Measurements from ENCODE around the gene TNXB.
"Not testable (repeated sequence)": the region's sequence is repeated elsewhere in the genome, so short reads cannot be mapped to it uniquely, and the experiment has no call there.

TNXB gene

DNA sequence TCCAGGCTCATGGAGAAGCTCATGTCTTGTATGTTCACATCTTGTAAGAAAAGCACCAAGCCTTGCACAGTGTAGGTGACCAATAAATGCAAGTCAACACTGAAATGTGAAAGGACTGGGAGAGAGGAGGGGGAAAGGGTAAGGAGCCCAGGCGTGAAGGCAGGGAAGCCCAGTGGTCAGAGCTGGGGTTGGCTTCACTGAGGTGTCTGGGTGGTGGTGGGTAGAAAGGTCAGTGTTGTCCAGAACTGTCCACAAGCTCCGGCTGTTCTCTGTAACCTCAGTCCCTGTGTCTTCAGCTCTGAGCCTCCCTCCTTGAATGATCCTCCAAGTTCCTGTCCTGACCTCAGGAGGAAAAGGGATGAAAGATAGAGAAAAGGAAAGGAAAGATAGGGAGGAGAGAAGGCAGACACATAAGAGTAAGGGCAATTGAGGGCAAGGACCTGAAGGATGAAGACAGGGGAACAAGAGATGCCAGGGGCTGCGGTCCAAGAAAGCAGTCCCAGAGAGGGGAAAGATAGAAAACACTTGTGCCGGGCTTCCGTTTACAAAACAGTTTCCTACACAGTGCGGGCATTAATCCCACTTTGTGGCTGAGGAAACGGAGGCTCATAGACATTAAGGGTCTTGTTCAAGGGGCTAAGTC, 2.4 kb upstream of the TNXB start:
- H3K36me3 Mint-ChIP-seq (ENCODE audit: low read depth): peaks cover 13% of the 10 kb centered on the region
- peaks cover 19% of the 10 kb centered on the region for H3K27me3 Mint-ChIP-seq (ENCODE audit: low read depth)
- no peak overlapping the region for H3K4me3 Mint-ChIP-seq
- H3K9me3 Mint-ChIP-seq: no peaks in the 10 kb centered on the region
- no peak for DNase-seq (ENCODE audit: low spot score)
- no peaks in the 10 kb centered on the region for H3K4me1 Mint-ChIP-seq (ENCODE audit: low read depth)
- no peak overlapping the region for H3K27ac Mint-ChIP-seq

DNA sequence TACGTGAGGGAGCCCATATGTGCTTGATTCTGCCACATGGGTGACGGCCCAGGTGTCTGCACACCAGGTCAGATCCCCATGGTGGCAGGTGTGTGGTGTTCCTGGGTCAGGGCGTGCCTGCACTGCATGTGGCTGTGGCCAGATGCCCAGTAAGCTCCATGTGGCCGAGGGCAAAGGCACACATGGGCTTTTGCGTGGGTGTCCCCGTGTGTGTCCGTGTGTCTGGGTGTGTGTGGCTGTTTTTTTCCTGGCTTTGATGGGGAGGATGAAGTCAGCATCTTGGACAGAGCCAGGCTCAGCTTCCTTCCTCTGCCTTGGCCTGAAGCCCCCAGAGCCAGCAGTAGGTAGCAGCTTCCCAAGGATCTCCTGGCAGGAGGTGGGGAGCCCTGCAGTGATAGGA, 1.5 kb upstream of the TNXB start:
- DNase-seq (ENCODE audit: low spot score): no peak
- Mint-ChIP-seq H3K4me1 (ENCODE audit: low read depth) (no peaks in the 10 kb centered on the region), H3K27me3 (ENCODE audit: low read depth) (peaks cover 19% of the 10 kb centered on the region), H3K9me3 (no peaks in the 10 kb centered on the region), H3K36me3 (ENCODE audit: low read depth) (peaks cover 5% of the 10 kb centered on the region), H3K27ac (no peak overlapping the region), H3K4me3 (no peak overlapping the region)

DNA sequence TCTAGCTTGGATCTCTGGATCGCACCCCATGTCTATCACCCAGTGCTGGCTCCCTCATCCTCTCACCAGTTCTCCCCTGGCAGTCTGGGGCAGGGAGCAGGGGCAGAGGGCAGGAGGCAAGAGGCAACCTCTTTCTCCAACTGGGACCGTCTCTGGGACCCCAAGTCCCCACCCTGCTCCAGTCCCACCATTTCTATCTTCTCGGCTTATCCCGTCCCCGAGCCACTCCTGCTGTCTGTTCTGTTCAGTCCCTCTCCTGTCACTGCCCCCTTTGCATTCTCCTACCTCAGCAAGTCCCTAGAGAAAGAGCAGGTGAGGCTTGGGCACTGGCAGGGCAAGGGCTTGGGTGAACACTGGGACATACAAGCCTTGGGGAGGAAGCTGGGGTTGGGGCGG, 625 bp upstream of the TNXB start:
- Mint-ChIP-seq H3K36me3 (ENCODE audit: low read depth) (peaks cover 1% of the 10 kb centered on the region), H3K27ac (no peak overlapping the region), H3K4me3 (no peak overlapping the region), H3K27me3 (ENCODE audit: low read depth) (peaks cover 22% of the 10 kb centered on the region), H3K9me3 (no peaks in the 10 kb centered on the region), H3K4me1 (ENCODE audit: low read depth) (no peaks in the 10 kb centered on the region)
- no peak for DNase-seq (ENCODE audit: low spot score)

DNA sequence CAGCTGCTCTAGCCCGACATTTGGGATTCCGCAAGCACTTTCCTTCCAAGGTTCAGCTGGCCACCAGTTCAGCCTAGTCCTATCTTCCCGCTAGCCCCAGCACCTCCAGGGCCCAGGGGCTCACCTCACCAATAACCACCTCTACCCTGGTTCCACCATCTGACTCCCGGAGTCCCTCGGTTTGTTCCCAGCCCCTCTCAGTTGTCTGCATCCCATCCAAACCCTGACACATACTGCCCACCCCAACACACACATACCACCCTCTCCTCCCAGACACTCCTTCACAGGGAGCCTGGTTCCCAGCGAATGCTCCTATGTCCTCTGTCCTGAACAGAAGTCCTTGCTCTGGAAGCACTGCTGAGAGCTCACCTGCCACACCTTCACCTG, 418 bp downstream of the TNXB start:
- Mint-ChIP-seq H3K9me3 (no peaks in the 10 kb centered on the region), H3K4me3 (no peak overlapping the region), H3K36me3 (ENCODE audit: low read depth) (no peaks in the 10 kb centered on the region), H3K27ac (no peak overlapping the region), H3K4me1 (ENCODE audit: low read depth) (no peaks in the 10 kb centered on the region), H3K27me3 (ENCODE audit: low read depth) (peaks cover 26% of the 10 kb centered on the region)
- DNase-seq (ENCODE audit: low spot score): no peak

DNA sequence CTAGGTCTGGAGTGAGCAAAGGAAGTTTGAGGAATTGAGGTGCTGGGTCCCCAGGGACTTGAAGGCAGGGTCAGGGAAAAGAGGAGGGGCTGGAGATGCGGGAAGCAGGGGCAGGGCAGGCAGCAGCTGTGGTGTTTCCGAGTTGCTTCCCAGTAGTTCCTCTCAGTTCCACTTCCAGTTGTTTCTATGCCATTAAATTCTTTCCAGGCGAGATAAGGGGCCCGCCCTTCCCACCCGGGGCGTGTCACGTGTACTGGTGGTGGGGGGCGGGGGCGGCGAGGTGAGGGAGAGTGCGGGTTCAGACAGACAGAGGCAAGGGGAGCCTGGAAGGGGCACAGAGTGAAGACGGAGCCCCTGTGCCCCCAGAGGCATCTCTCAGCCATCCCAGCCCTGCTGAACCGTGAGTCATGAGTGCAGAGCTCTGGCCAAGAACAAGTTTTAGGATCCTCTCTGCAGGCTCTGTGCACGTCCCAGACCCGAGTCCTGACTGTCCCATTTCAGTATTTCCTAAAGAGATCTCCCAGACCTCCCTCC, 977 bp downstream of the TNXB start:
- no peak for DNase-seq (ENCODE audit: low spot score)
- Mint-ChIP-seq H3K4me1 (ENCODE audit: low read depth) (no peaks in the 10 kb centered on the region), H3K9me3 (no peaks in the 10 kb centered on the region), H3K27me3 (ENCODE audit: low read depth) (peaks cover 28% of the 10 kb centered on the region), H3K27ac (no peak overlapping the region), H3K4me3 (no peak overlapping the region), H3K36me3 (ENCODE audit: low read depth) (no peaks in the 10 kb centered on the region)

DNA sequence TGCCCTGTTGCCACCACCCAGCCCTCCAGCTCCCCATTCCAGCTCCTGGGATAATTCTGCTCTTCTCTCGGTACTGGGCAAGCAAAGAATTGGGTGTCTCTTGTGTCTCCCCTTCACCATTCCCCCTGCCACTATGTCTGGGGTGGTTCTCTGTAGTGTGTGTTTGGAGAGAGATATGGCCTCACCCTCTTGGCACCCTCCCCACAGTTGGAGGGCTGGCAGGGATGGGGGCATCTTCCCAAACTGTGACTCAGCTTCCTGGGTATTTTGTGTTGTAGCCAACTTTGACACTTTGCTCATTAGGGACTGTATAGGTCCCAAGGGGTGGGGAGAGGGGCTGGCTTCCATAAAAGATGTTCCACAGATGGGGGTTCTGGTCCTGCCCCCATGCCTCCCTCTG, 1.7 kb downstream of the TNXB start:
- H3K36me3 Mint-ChIP-seq (ENCODE audit: low read depth): no peaks in the 10 kb centered on the region
- H3K4me1 Mint-ChIP-seq (ENCODE audit: low read depth): no peaks in the 10 kb centered on the region
- no peak for DNase-seq (ENCODE audit: low spot score)
- H3K27ac Mint-ChIP-seq: no peak overlapping the region
- H3K27me3 Mint-ChIP-seq (ENCODE audit: low read depth): peaks cover 28% of the 10 kb centered on the region
- no peak overlapping the region for H3K4me3 Mint-ChIP-seq
- no peaks in the 10 kb centered on the region for H3K9me3 Mint-ChIP-seq

DNA sequence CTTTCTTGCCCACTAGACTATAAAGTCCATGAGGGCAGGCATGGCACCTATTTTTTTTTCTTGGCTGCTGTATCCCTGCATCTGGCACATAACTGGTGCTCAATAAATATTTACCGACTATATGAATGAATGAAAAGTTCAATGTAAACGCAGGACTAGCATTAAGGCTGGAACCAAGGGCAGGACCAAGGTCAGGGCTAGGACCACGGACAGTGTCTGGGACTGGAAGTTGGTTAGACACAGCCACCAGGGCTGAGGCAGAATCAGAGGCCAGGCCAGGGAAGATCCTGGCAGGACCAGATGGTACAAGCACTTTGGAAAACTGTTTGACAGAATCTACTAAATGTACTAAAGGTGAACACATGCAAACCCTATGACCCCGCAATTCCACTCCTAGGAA, 3.7 kb downstream of the TNXB start:
- no peak for DNase-seq (ENCODE audit: low spot score)
- Mint-ChIP-seq H3K4me1 (ENCODE audit: low read depth) (no peaks in the 10 kb centered on the region), H3K9me3 (no peaks in the 10 kb centered on the region), H3K27ac (no peak overlapping the region), H3K4me3 (no peak overlapping the region), H3K27me3 (ENCODE audit: low read depth) (peaks cover 28% of the 10 kb centered on the region), H3K36me3 (ENCODE audit: low read depth) (no peaks in the 10 kb centered on the region)

DNA sequence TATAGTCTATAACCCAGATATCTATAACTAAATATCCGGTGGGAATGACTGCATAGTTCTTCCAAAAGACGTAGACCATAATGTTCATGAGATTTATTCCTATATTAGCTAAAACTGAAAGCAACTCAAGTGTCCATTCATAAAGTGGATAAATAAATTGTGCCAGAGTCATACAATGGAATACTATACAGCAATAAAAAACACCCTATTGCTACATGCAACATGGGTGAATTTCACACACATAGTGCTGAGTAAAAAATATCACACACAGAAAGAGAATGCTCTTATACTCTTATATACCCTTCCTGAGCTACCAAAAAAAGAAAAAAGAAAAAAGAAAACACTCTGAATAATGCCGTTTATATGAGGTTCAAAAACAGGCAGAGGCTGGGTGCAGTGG, 6.9 kb downstream of the TNXB start:
- no peak overlapping the region for H3K27ac Mint-ChIP-seq
- no peaks in the 10 kb centered on the region for H3K9me3 Mint-ChIP-seq
- peaks cover 18% of the 10 kb centered on the region for H3K27me3 Mint-ChIP-seq (ENCODE audit: low read depth)
- no peak overlapping the region for H3K4me3 Mint-ChIP-seq
- H3K4me1 Mint-ChIP-seq (ENCODE audit: low read depth): no peaks in the 10 kb centered on the region
- H3K36me3 Mint-ChIP-seq (ENCODE audit: low read depth): no peaks in the 10 kb centered on the region
- DNase-seq (ENCODE audit: low spot score): no peak

DNA sequence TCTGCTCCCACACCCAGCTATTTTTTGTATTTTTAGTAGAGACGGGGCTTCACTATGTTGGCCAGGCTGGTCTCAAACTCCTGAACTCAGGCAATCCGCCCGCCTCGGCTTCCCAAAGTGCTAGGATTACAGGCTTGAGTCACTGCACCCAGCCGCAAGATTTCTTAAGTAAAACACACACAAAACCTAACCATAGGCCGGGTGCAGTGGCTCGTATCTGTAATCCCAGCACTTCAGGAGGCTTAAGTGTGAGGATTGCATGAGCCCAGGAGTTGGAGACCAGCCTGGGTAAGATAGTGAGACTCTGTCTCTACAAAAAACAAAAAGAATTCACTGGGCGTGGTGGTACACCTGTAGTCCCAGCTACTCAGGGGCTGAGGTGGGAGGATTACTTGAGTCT, 8.9 kb downstream of the TNXB start:
- H3K27me3 Mint-ChIP-seq (ENCODE audit: low read depth): peaks cover 27% of the 10 kb centered on the region
- DNase-seq (ENCODE audit: low spot score); H3K9me3 Mint-ChIP-seq; H3K27ac Mint-ChIP-seq; H3K4me1 Mint-ChIP-seq (ENCODE audit: low read depth); H3K4me3 Mint-ChIP-seq; H3K36me3 Mint-ChIP-seq (ENCODE audit: low read depth): not testable (repeated sequence)

DNA sequence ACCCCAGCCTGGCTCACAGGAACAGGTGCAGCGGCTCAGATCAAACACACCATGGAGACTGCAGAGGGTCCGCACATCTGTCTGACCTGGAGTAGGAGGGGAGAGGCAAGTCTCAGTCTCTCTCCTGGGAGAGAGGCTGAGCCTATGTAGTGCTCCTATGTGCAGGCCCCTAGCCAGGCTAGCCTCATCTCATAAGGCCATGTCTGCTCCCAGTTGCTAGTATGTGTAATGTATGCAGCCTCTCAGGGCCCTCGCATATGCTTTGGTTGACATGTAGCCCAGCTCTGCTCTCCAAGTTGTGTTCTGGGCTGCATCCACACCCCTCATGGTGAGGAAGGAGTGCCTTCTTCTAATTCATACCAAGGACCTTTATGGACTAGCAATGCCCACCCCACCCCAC, 11.8 kb downstream of the TNXB start:
- H3K4me1 Mint-ChIP-seq (ENCODE audit: low read depth): no peaks in the 10 kb centered on the region

DNA sequence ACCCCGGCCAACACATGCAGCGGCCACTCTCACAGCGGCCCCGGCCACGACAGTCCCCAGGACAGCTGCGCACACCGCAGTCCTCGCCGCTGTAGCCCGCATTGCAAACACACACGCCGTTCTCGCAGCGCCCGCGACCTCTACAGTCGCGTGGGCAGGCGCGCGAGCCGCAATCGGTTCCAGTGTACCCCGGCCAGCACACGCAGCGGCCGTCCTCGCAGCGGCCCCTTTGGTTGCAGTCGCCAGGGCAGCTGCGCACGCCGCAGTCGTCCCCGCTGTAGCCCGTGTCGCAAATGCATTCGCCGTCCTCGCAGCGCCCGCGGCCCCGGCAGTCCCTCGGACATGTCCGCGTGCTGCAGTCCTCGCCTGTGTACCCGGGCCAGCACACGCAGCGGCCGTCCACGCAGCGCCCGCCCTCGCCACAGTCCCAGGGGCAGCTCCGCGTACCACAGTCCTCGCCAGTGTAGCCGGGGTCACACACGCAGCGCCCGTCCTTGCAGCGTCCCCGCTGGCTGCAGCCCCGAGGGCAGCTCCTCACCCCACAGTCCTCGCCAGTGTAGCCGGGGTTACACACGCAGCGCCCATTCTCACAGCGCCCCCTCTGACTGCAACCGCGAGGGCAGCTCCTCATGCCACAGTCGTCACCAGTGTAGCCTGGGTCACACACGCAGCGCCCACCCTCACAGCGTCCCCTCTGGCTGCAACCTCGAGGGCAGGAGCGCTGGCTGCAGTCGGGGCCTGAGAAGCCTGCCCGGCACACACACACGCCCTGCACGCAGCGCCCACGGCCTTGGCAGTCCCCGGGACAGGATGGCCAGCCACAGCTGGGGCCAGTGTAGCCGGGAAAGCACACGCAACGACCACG, 12.5 kb downstream of the TNXB start:
- H3K27ac Mint-ChIP-seq: no peak overlapping the region
- no peaks in the 10 kb centered on the region for H3K9me3 Mint-ChIP-seq
- no peak overlapping the region for H3K4me3 Mint-ChIP-seq
- H3K27me3 Mint-ChIP-seq (ENCODE audit: low read depth): peaks cover 36% of the 10 kb centered on the region
- no peaks in the 10 kb centered on the region for H3K4me1 Mint-ChIP-seq (ENCODE audit: low read depth)
- DNase-seq (ENCODE audit: low spot score): no peak
- no peaks in the 10 kb centered on the region for H3K36me3 Mint-ChIP-seq (ENCODE audit: low read depth)

More for the DNA sequence above, 11.8 kb downstream of the TNXB start:
- H3K4me3 Mint-ChIP-seq: no peak overlapping the region
- no peak for DNase-seq (ENCODE audit: low spot score)
- H3K36me3 Mint-ChIP-seq (ENCODE audit: low read depth): no peaks in the 10 kb centered on the region
- peaks cover 31% of the 10 kb centered on the region for H3K27me3 Mint-ChIP-seq (ENCODE audit: low read depth)
- H3K9me3 Mint-ChIP-seq: no peaks in the 10 kb centered on the region
- H3K27ac Mint-ChIP-seq: no peak overlapping the region

DNA sequence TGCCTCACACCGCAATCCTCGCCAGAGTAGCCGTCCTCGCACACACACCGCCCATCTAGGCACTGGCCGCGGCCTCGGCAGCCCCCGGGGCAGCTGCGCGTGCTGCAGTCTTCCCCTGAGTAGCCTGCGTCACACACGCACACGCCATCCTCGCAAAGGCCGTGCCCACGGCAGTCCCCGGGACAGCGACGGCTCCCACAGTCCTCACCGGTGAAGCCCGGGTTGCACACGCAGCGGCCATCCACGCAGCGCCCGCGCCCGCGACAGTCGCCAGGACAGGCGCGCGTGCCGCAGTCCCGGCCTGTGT, 13.1 kb downstream of the TNXB start:
- H3K4me3 Mint-ChIP-seq: no peak overlapping the region
- no peak for DNase-seq (ENCODE audit: low spot score)
- H3K27me3 Mint-ChIP-seq (ENCODE audit: low read depth): peaks cover 36% of the 10 kb centered on the region
- no peaks in the 10 kb centered on the region for H3K4me1 Mint-ChIP-seq (ENCODE audit: low read depth)
- H3K9me3 Mint-ChIP-seq: no peaks in the 10 kb centered on the region
- no peak overlapping the region for H3K27ac Mint-ChIP-seq
- no peaks in the 10 kb centered on the region for H3K36me3 Mint-ChIP-seq (ENCODE audit: low read depth)

DNA sequence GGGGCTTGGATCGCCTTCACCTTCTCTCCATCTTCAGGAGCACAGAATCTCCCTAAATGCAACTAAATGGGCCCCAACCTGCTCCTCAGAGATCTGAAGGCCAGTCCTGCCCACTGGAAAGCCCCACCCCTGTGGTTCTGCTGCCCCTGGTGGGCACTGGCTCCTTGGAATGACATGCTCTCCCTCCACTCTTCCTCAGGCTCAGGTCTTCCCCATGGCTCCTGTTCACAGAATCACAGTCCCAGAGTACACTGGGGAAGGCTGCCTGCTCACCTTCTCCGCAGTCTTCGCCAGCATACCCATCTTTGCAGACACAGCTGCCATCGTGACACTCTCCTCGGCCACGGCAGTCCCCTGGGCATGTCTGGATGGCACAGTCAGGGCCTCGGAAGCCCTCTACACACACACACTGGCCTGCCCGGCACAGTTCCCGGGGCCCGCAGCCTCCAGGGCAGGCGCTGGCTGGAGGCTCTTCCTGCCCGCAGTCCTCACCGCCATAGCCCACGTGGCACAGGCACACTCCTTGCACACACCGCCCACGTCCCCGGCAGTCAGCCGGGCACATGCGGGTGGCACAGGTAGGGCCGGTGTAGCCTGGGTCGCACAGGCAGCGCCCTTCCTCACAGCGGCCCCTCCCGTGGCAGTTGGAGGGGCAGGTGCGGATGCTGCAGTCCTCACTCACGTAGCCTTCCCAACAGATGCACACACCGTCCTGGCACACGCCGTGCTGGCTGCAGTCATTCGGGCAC, 13.6 kb downstream of the TNXB start:
- Mint-ChIP-seq H3K27ac (no peak overlapping the region), H3K4me3 (no peak overlapping the region), H3K4me1 (ENCODE audit: low read depth) (no peaks in the 10 kb centered on the region), H3K27me3 (ENCODE audit: low read depth) (peaks cover 39% of the 10 kb centered on the region), H3K36me3 (ENCODE audit: low read depth) (no peaks in the 10 kb centered on the region), H3K9me3 (no peaks in the 10 kb centered on the region)
- DNase-seq (ENCODE audit: low spot score): no peak

DNA sequence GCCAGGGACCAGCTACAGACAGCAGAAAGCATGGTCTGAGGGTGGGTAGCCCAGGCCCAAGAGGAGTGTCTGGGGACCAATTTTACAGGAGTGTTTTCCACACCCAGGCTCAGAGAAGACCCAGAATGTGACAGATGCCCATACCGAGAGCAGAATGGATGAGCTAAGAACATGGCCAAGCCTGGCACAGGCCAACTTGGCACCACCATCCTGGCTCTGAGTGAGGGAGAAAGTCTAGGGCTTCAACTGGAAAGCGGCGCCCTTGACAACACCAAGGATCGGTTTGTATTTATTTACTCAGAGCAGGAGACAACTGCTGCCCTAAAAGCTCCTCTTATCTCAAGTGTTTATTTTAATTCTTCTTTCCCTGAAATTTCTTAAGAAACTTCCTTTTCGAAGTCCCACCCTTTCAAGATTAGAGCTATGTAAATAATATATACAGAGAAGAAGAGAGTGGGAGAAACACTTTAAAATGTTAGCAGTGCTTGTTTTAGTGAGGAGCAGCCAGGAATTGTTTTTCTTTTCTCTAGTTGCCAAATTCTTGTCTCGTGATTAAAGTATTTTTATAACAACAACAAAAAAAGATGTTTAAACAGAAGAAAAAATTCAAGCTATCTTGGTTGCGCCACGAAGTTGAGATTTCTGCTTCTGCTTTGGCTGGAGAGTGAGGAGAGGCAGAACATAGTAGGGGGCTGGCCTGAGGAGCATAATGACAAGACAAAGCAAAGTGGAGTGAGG, 16.2 kb downstream of the TNXB start:
- no peak for DNase-seq (ENCODE audit: low spot score)
- no peaks in the 10 kb centered on the region for H3K36me3 Mint-ChIP-seq (ENCODE audit: low read depth)
- H3K9me3 Mint-ChIP-seq: no peaks in the 10 kb centered on the region
- H3K27me3 Mint-ChIP-seq (ENCODE audit: low read depth): peaks cover 55% of the 10 kb centered on the region
- H3K4me3 Mint-ChIP-seq: no peak overlapping the region
- H3K4me1 Mint-ChIP-seq (ENCODE audit: low read depth): no peaks in the 10 kb centered on the region
- H3K27ac Mint-ChIP-seq: no peak overlapping the region

Data from T-helper 2 cell treated with Interferon-gamma antibody and Interleukin-4, amounts not matched to agents 5 μg/mL and 100 μg/mL, for 36 hours (primary cell).